ENCODE measurements around the gene GRK4. TPM values are rescaled to one million over a fixed set of nuclear protein-coding genes. Genes with fewer than 3 reads are reported as not detected.

GRK4 gene
- total and polyA plus RNA-seq, 2 of the 8 experiments (the other 6 are each of a cell fraction or from before 2014, with no cell fraction given): 0.77 to 1.8 TPM

DNA sequence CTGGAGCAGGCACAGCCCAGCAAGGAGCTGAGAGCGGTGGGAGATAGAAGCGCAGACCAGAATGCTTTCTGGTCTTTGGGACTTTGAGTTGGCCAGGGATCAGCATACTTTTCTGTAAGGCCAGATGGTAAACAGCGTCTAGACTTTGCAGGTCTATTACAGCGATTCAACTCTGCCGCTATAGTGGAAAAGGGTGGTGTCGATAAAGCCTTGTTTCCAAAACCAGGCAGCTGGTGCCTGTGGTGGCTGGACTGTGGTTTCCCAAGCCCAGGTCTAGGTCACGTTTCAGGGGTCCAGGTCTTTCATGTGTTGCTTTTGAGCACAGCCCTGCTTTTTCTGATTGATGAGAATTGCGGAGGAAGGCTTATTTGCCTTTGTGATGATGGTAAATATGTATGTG lies 70.9 kb downstream of the GRK4 start (continued):
- TF ChIP-seq SRF (IDR thresholded peaks at IDR 0.05; ENCODE audit: low read depth, low read length) (no peak), CREB1 (IDR thresholded peaks at IDR 0.05) (no peak), POU5F1 (IDR thresholded peaks at IDR 0.05; ENCODE audit: low read depth, low read length) (no peak)
